Chondrocyte (in vitro differentiated cells): ENCODE data around the gene RASAL2. TPM values are rescaled to one million over a fixed set of nuclear protein-coding genes. Genes with fewer than 3 reads are reported as not detected.

Experiments
- DNase-seq: peaks from one replicate; pipeline ENCODE4 v3.0.0; 2021; ENCODE audit warnings: mixed read lengths, low spot score
- H3K27ac Mint-ChIP-seq: one replicate; pipeline ENCODE4 v1.8.0; 2021; ENCODE audit warnings: mild to moderate bottlenecking, moderate library complexity, mixed read lengths; ENCODE audit not compliant: unreplicated experiment
- H3K27me3 Mint-ChIP-seq: 2 replicates; pipeline ENCODE4 v1.8.0; 2021; ENCODE audit warnings: low read depth, mixed read lengths
- H3K36me3 Mint-ChIP-seq: 2 replicates; pipeline ENCODE4 v1.8.0; 2021; ENCODE audit warnings: low read depth, mixed read lengths
- H3K4me1 Mint-ChIP-seq: 2 replicates; pipeline ENCODE4 v1.8.0; 2021; ENCODE audit warnings: low read depth, mild to moderate bottlenecking, mixed read lengths
- H3K4me3 Mint-ChIP-seq: one replicate; pipeline ENCODE4 v1.8.0; 2021; ENCODE audit warnings: mild to moderate bottlenecking, moderate library complexity, mixed read lengths; ENCODE audit not compliant: unreplicated experiment
- H3K9me3 Mint-ChIP-seq: 2 replicates; pipeline ENCODE4 v1.8.0; 2021; ENCODE audit warnings: low read depth, mixed read lengths
- total RNA-seq: library from RNA; stranded (reverse); gene quantifications from 3 replicates; pipeline ENCODE4 v1.2.1, GENCODE V29; 2021
- TF ChIP-seq, protein P1 (sequence below): fragments of 200-600 bp; sonication (generic); IDR thresholded peaks from 2 replicates; pipeline ENCODE4 v1.5.0; 2021; ENCODE audit warnings: antibody characterized with exemption, mild to moderate bottlenecking, moderate library complexity

The RASAL2 gene
- total RNA-seq, 1 donor from 2014 or later: 40.1 TPM

DNA sequence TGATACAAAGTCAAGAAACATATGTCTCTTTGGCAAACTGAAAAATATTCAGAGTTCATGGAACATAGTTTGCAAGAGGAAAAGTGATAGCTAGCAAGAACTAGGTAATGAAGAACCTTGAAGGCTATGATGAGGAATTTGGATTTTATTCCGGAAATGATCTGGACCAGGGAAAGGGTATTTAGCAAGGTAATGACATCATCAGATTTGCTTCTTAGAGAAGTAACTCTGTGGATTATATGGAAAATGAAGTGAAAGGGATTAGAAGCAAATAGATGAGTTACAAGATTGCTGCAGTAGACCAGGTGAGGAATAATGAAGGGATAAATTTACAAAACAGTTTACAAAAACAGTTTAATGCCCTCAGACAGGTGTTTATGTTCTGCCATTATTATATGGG is 197.3 kb downstream of the RASAL2 start:
- TF ChIP-seq, protein P1, sequence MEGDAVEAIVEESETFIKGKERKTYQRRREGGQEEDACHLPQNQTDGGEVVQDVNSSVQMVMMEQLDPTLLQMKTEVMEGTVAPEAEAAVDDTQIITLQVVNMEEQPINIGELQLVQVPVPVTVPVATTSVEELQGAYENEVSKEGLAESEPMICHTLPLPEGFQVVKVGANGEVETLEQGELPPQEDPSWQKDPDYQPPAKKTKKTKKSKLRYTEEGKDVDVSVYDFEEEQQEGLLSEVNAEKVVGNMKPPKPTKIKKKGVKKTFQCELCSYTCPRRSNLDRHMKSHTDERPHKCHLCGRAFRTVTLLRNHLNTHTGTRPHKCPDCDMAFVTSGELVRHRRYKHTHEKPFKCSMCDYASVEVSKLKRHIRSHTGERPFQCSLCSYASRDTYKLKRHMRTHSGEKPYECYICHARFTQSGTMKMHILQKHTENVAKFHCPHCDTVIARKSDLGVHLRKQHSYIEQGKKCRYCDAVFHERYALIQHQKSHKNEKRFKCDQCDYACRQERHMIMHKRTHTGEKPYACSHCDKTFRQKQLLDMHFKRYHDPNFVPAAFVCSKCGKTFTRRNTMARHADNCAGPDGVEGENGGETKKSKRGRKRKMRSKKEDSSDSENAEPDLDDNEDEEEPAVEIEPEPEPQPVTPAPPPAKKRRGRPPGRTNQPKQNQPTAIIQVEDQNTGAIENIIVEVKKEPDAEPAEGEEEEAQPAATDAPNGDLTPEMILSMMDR: no peak
- H3K4me3 Mint-ChIP-seq: no peak overlapping the region
- H3K27me3 Mint-ChIP-seq: no peaks in the 10 kb centered on the region
- DNase-seq: no peak
- no peak overlapping the region for H3K27ac Mint-ChIP-seq
- H3K4me1 Mint-ChIP-seq: peaks cover 7% of the 10 kb centered on the region
- H3K9me3 Mint-ChIP-seq: no peaks in the 10 kb centered on the region
- H3K36me3 Mint-ChIP-seq: peaks cover 15% of the 10 kb centered on the region

DNA sequence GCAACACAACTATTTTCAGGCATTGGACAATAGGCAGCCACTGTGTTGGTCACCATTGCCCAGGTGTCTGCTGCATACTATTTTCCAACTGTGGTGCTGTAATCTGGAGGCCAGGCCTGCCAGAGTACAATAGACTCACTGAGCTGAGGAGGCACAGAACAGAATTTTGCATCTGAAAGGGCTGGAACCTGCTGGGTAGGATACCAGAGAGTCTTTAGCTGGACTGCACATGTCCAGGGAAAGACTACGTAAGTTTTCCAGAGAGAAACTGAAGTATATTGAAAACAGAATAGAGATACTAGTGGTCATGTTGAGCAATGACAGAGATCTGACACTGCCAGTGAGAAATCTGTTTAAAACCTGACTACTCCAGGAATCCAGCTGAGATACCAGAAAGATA is 200.8 kb downstream of the RASAL2 start:
- DNase-seq: no peak
- TF ChIP-seq, protein P1: peak; percentile 41
- no peaks in the 10 kb centered on the region for H3K27me3 Mint-ChIP-seq
- H3K4me3 Mint-ChIP-seq: no peak overlapping the region
- no peak overlapping the region for H3K27ac Mint-ChIP-seq
- peaks cover 5% of the 10 kb centered on the region for H3K36me3 Mint-ChIP-seq
- H3K4me1 Mint-ChIP-seq: peaks cover 6% of the 10 kb centered on the region
- no peaks in the 10 kb centered on the region for H3K9me3 Mint-ChIP-seq

DNA sequence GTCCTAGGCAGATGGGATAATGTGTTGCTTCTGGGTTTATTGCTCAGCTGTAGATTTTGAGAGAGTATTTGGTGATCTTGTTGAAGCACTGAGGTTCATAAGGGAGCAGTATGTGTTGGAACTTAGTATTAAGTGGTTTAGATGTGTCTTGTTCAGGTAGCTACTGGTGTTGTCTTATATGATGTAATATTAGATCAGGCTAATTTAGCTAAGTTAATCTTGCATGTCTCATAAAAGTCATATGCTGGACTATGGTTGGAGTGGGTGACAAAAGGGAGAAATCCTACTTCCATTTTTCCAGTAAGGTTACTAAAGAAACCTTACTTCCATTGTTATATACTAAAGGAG is 206.4 kb downstream of the RASAL2 start:
- peaks cover 18% of the 10 kb centered on the region for H3K4me1 Mint-ChIP-seq
- TF ChIP-seq, protein P1: peak; percentile 16
- peaks cover 2% of the 10 kb centered on the region for H3K36me3 Mint-ChIP-seq
- no peaks in the 10 kb centered on the region for H3K27me3 Mint-ChIP-seq
- no peak for DNase-seq
- H3K4me3 Mint-ChIP-seq: no peak overlapping the region
- peak overlapping the region; percentile 19 for H3K27ac Mint-ChIP-seq
- H3K9me3 Mint-ChIP-seq: no peaks in the 10 kb centered on the region

DNA sequence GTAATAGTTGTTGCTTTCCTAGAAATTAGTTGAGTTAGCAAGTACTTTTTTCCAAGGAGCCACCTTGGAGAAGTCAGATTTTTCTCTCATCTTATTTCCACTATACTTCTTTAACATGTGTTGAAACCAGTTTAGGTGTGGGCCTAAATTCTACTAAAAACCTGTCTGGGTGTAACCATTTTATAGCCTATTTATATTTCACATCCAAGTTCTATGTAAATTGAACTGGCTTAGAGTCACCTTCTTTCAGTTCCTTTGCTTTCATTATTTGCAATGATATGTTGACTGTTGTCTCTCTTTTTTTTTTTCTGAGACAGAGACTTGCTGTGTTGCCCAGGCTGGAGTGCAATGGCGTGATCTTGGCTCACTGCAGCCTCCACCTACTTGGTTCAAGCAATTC is 207.2 kb downstream of the RASAL2 start:
- Mint-ChIP-seq H3K27me3 (no peaks in the 10 kb centered on the region), H3K4me3 (no peak overlapping the region), H3K9me3 (no peaks in the 10 kb centered on the region), H3K4me1 (peaks cover 19% of the 10 kb centered on the region), H3K36me3 (peaks cover 2% of the 10 kb centered on the region), H3K27ac (no peak overlapping the region)
- DNase-seq: no peak
- TF ChIP-seq, protein P1: no peak

- no peak overlapping the region for H3K27ac Mint-ChIP-seq
- TF ChIP-seq, protein P1: no peak
- no peaks in the 10 kb centered on the region for H3K9me3 Mint-ChIP-seq
- peaks cover 34% of the 10 kb centered on the region for H3K4me1 Mint-ChIP-seq
- H3K27me3 Mint-ChIP-seq: no peaks in the 10 kb centered on the region
- no peaks in the 10 kb centered on the region for H3K36me3 Mint-ChIP-seq
- no peak overlapping the region for H3K4me3 Mint-ChIP-seq
- no peak for DNase-seq
These were observed 213.4 kb downstream of the RASAL2 start for GRCh38 chr1:178307264-178307663.
